ENCODE results near the gene FCN2.
A peak's percentile ranks its signal among the peaks of the same experiment; 100 is the strongest.

The FCN2 gene

DNA sequence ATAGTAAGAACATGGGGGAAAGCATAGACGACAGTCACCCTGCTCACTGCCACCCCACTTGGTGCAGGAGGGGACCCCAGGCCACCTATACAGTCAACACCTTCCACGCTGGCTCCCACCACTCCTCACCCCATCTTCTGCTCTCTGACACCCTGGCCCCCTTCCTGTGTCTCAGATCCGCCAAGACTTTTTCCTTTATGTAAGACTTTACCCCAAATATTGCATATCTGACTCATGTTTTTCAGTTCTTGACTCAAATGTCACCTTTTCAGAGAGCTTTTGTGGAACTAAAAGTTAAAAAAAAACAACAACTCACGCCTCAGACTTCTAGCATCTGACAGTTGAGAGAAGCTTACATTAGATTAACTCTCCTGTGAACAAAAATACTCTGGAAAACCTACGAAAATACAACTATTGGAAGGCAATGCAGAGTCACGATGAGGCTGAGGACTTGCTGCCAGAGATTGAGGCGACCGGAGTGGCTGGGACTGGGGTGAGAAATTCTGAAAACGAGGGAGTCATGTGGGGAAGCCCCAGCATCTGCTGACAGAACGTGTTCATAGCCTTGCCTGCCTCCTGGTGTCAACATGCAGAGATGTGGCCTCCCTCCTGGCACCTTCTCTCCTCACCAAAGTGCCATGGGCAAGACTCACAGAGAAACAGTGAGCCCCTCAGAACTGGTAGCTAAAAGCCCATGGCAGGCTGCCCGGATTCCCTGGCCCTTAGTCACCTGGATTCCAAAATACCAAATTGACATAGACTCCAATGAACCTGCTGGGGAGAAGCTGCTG, 22.4 kb upstream of the FCN2 start:
- TF ChIP-seq CTCF (IDR thresholded peaks at IDR 0.05; ENCODE audit: extremely low read depth, insufficient read depth, missing control alignments), result peak; percentile 53
- peak; percentile 81 for DNase-seq (ENCODE audit: low spot score)
- in situ Hi-C loops (cut with MboI; ENCODE audit: low pct_unique_long_range_greater_than_20kb, low sequenced_read_pairs, unreplicated experiment), result no loop called here

GRCh38 chr9:134860510-134860909, 20.1 kb upstream of the FCN2 start:
- no peak for DNase-seq (ENCODE audit: low spot score)
- in situ Hi-C loops (cut with MboI; ENCODE audit: low pct_unique_long_range_greater_than_20kb, low sequenced_read_pairs, unreplicated experiment), result no loop called here
- no peak for TF ChIP-seq CTCF (IDR thresholded peaks at IDR 0.05; ENCODE audit: extremely low read depth, insufficient read depth, missing control alignments)

DNA sequence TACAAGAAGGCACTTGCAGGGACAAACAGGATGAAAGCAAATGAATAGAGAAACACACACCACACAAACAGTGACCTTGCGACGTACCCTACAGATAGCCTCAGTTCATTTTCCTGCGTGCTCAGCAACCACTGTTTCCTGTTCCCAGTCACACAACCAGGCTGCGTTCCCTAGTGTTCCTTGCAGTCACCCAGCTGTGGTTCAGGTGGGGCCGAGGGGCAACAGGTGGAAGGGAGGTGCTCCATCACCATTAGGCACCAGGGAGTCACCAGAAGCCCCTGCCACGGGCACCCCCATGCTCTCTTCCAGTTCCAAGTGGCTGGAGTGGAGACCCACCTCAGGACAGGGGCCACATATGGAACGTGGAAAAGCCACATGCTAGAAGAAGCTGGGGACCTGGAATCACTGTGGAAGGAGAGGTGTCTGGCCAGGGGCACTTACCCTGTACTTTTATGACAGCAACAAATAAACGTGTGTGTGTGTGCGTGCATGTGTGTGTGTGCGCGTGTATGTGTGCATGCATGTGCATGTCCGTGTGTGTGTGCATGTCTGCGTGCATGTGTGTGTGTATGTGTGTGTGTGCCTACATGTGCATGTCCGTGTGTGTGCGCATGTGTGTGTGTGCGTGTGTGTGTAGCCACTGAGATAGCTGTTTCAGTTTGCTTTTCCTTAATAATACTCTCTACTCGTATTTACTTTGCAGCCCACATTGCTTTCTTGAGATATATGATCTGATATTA, 18.8 kb upstream of the FCN2 start:
- no peak for TF ChIP-seq CTCF (IDR thresholded peaks at IDR 0.05; ENCODE audit: extremely low read depth, insufficient read depth, missing control alignments)
- DNase-seq (ENCODE audit: low spot score), result no peak
- in situ Hi-C loops (cut with MboI; ENCODE audit: low pct_unique_long_range_greater_than_20kb, low sequenced_read_pairs, unreplicated experiment), result no loop called here

GRCh38 chr9:134863306-134863902, 17.2 kb upstream of the FCN2 start:
- in situ Hi-C loops (cut with MboI; ENCODE audit: low pct_unique_long_range_greater_than_20kb, low sequenced_read_pairs, unreplicated experiment), result no loop called here
- DNase-seq (ENCODE audit: low spot score), result no peak
- no peak for TF ChIP-seq CTCF (IDR thresholded peaks at IDR 0.05; ENCODE audit: extremely low read depth, insufficient read depth, missing control alignments)

GRCh38 chr9:134863941-134864820, 16.4 kb upstream of the FCN2 start:
- in situ Hi-C loops (cut with MboI; ENCODE audit: low pct_unique_long_range_greater_than_20kb, low sequenced_read_pairs, unreplicated experiment), result no loop called here
- TF ChIP-seq CTCF (IDR thresholded peaks at IDR 0.05; ENCODE audit: extremely low read depth, insufficient read depth, missing control alignments), result no peak
- no peak for DNase-seq (ENCODE audit: low spot score)

DNA sequence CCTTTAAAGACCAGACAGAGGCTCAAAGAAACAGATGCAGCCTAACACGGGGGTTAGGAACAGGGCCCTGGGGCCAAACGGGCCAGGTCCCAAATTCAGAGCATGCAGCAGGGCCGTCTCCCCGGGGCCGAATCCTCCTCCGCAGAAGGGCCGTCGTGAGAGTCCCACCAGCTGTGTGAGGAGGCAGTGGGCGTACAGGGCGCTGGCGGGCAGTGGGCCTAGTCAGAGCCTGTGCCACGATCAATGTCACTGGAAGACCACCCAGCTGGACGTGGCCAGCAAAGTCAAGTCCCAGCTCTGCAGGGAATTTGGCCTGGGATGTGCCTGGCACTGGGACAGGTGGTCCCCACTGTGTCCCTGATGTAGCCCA, 15.8 kb upstream of the FCN2 start:
- TF ChIP-seq CTCF (IDR thresholded peaks at IDR 0.05; ENCODE audit: extremely low read depth, insufficient read depth, missing control alignments), result no peak
- no peak for DNase-seq (ENCODE audit: low spot score)
- in situ Hi-C loops (cut with MboI; ENCODE audit: low pct_unique_long_range_greater_than_20kb, low sequenced_read_pairs, unreplicated experiment), result no loop called here
